ACHN (cell line): ENCODE data around the gene HOXB5.
A peak's percentile ranks its signal among the peaks of the same experiment; 100 is the strongest.

ENCODE experiments used
- DNase-seq: peaks from one replicate; pipeline ENCODE4 v3.0.0-alpha.2; 2015
- in situ Hi-C: cut with HindIII; loops from 2 replicates; pipeline ENCODE4 v1.10.0; 2017; ENCODE audit warnings: low sequenced_read_pairs, low pct_ligation_motif_present, low pct_unique_long_range_greater_than_20kb

Gene HOXB5

DNA sequence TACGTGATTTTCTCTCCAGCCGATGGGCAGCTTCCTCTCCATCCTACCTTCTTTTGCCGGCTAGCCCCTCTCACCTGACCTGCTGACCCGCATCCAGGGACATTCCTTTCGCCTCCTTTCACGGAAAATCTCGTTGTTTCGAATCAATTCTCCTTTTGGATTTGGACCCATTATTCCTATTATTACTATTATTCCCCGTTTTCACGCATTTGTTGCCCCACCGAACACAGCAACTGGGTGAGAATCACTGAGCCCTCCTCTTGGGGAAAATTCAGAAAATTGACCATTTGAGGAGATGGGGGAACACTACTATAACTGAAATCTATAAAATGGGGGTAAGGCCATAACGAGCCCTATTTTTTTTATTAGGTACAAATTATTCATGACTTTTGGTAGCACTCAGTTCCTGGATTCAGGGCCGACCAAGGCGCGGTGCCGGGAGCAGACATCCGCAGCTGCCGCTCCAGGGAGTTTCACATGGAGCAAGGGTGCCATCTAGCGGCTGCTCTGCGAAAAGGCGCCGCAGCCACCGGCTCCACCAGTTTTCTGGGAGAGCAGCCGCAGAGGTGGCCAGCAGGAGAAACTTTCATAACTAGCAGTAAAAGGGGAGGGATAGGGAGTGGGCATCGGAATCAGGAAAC, 24.8 kb upstream of the HOXB5 start:
- in situ Hi-C loops: no loop called here
- DNase-seq: peak; percentile 91

- no peak for DNase-seq
Observed at GRCh38 chr17:48617471-48618255, 24.1 kb upstream of the HOXB5 start.

GRCh38 chr17:48616717-48617470, 23.3 kb upstream of the HOXB5 start:
- in situ Hi-C loops: no loop called here
- no peak for DNase-seq

More at GRCh38 chr17:48617471-48618255, 24.1 kb upstream of the HOXB5 start:
- in situ Hi-C loops: no loop called here

- DNase-seq: no peak
- in situ Hi-C loops: no loop called here
Observed at GRCh38 chr17:48615963-48616716, 22.6 kb upstream of the HOXB5 start.

DNA sequence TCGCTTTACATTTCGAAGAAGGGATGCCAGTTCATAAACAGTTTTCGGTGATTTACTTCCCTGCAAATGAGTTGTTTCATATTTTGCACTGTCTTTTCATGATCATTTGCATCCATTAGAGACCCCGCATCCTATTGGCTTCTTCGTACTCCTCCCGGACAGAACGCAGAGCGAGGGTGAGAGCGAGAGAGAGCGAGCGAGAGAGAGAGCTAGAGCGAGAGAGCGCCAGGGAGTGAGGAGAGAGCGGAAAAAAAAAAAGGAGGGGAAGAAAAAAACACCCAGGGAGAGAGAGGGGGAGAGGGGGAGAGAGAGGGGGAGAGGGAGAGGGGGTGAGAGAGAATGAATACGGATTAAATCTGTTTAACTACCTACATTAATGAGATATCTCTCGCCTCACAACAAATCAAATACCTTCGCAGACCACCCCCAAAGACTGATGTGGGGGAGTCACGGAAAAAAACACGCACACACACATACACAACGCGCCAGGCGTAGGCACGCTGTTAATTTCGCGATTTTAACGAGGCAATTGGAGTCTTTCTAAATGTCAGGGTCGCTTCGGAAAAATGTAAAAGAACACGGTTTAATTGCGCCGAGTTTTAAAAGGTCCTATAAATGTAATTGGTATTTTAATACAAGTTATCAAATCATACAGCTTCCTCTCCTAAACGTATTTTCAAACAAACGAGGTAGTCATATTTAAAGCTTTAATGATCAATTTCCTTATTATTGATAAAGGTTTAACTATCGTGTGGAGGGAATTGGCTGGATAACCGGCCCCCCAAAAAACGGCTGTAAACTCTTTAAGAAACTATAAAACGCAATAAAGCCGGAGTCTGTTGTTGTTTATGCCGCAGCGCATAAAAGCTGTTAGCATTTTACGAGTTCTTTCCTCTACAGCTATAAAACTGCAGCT, 21.7 kb upstream of the HOXB5 start, which contains the start of gene HOXB8:
HOXB8 (minus strand) TSS at position 246 of the 916 bp plus-strand sequence. CDS start 588 bp downstream, outside the sequence.
- in situ Hi-C loops: no loop called here

GRCh38 chr17:48613862-48614694, 20.5 kb upstream of the HOXB5 start:
- in situ Hi-C loops: no loop called here
- DNase-seq: peak; percentile 53

More for the DNA sequence above, 21.7 kb upstream of the HOXB5 start, which contains the start of gene HOXB8:
- DNase-seq: no peak

DNA sequence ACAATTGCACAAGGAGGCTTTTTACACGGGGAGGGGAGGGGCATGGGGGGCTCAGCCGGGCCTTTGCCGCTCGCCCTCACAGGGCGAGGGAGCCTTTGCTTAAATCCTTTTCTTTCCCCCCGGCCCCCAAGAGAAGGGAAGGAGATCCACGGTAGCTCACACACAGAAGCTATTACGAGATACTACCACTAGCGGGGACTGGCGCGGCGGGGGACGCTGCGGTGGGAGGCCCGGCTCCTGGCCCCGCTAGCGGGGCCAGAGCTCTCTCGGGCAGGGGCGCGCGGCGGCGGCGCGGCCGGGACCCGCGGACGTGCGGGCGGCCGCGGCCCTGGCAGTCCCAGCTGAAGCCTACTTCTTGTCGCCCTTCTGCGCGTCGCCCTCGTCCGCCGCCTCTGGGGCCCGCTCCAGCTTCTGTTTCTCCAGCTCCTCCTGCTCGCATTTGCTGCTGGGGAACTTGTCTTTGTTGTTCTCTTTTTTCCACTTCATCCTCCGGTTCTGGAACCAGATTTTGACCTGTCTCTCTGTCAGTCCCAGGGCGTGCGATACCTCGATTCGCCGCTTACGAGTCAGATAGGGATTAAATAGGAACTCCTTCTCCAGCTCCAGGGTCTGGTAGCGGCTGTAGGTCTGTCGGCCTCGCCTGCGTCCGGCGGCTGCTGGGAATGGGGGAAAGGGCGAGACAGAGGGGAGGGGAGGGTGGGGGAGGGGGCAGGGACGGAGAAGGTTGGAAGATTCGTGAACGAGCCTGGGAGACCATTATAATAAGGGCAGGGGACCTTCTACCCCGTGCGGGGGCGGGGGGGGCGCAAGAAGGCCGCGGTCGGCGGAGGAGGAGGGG, 19.5 kb upstream of the HOXB5 start:
- in situ Hi-C loops: no loop called here
- DNase-seq: peak; percentile 72

DNA sequence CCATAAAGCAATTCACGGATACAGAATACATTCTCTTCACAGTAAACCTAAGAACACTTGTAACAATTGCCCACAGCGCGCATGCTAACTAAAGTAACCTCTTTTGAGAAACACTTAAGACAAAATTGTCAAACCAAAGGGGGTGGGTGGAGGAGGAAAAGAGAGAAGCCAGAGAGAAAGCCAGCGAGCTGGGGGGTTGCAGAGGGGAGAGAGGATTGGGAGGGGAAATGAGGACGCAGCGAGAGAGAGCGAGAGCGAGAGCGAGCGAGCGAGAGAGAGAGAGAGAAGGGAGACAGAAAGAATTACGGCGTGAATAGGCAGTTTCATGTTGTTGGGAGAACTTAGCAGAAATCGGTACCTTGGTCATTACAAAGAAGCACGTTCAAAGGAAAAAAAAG, 18.9 kb upstream of the HOXB5 start:
- peak; percentile 48 for DNase-seq
- in situ Hi-C loops: no loop called here

GRCh38 chr17:48611681-48612455, 18.3 kb upstream of the HOXB5 start:
- peak; percentile 83 for DNase-seq
- in situ Hi-C loops: no loop called here

DNA sequence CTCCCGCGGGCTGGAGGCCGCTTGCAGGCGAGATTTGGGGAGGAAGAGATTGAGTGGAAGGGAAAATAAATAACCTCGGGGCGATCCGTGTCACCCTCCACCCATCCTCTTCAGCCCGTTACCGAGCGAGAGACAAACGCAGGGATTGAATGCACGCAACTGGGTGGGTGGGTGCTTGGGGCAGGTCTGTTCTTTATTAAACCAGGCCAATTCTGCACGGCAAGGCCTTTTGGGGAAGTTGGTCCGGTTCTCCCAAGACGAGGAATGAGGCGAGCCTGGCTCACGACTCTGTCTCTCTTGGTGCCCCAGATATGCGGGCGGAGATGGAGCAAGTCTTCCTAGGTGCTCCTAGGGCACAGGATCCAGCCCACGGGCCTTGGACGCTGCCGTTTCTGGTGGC, 17.6 kb upstream of the HOXB5 start:
- DNase-seq: peak; percentile 59
- in situ Hi-C loops: no loop called here

- in situ Hi-C loops: no loop called here
- DNase-seq: peak; percentile 80
Observed at GRCh38 chr17:48610282-48611211, 17.0 kb upstream of the HOXB5 start, which contains the start of gene HOXB7. Gene HOXB7 (minus strand): TSS chr17:48611017. CDS start chr17:48610918, 99 bp downstream.

- in situ Hi-C loops: no loop called here
- DNase-seq: no peak
Observed at GRCh38 chr17:48609759-48610281, 16.2 kb upstream of the HOXB5 start.

- DNase-seq: no peak
Observed at GRCh38 chr17:48609033-48609432, 15.5 kb upstream of the HOXB5 start.

GRCh38 chr17:48608494-48608834, 14.9 kb upstream of the HOXB5 start:
- no peak for DNase-seq
- in situ Hi-C loops: no loop called here

More at GRCh38 chr17:48609033-48609432, 15.5 kb upstream of the HOXB5 start:
- in situ Hi-C loops: no loop called here
